Measurements from ENCODE around the gene PLA2G7.

Gene PLA2G7

GRCh38 chr6:46715141-46715540 lies 20.0 kb downstream of the PLA2G7 start:
- no peaks in the 10 kb centered on the region for H3K27me3 ChIP-seq (ENCODE audit: insufficient read depth, low read length)
- H3K9ac ChIP-seq (ENCODE audit: low read depth, low read length), result no peak overlapping the region
- H3K4me1 ChIP-seq (ENCODE audit: insufficient read depth, low read length), result no peaks in the 10 kb centered on the region
- no peaks in the 10 kb centered on the region for H3K36me3 ChIP-seq (ENCODE audit: insufficient read depth, low read depth, low read length)
- H3K27ac ChIP-seq (ENCODE audit: low read length), result no peak overlapping the region
- H3K4me3 ChIP-seq (ENCODE audit: low read length), result no peak overlapping the region
- H3K9me3 ChIP-seq (ENCODE audit: insufficient read depth, low read depth, low read length), result no peaks in the 10 kb centered on the region

GRCh38 chr6:46711491-46711890 lies 23.7 kb downstream of the PLA2G7 start:
- no peak overlapping the region for H3K4me3 ChIP-seq (ENCODE audit: low read length)
- H3K27ac ChIP-seq (ENCODE audit: low read length), result no peak overlapping the region
- no peaks in the 10 kb centered on the region for H3K4me1 ChIP-seq (ENCODE audit: insufficient read depth, low read length)
- H3K27me3 ChIP-seq (ENCODE audit: insufficient read depth, low read length), result no peaks in the 10 kb centered on the region
- H3K9ac ChIP-seq (ENCODE audit: low read depth, low read length), result no peak overlapping the region
- H3K9me3 ChIP-seq (ENCODE audit: insufficient read depth, low read depth, low read length), result no peaks in the 10 kb centered on the region
- no peaks in the 10 kb centered on the region for H3K36me3 ChIP-seq (ENCODE audit: insufficient read depth, low read depth, low read length)

GRCh38 chr6:46706464-46706863 lies 28.7 kb downstream of the PLA2G7 start:
- H3K9ac ChIP-seq (ENCODE audit: low read depth, low read length), result no peak overlapping the region
- H3K27ac ChIP-seq (ENCODE audit: low read length), result no peak overlapping the region
- no peaks in the 10 kb centered on the region for H3K9me3 ChIP-seq (ENCODE audit: insufficient read depth, low read depth, low read length)
- no peaks in the 10 kb centered on the region for H3K27me3 ChIP-seq (ENCODE audit: insufficient read depth, low read length)
- H3K4me3 ChIP-seq (ENCODE audit: low read length), result no peak overlapping the region
- H3K36me3 ChIP-seq (ENCODE audit: insufficient read depth, low read depth, low read length), result no peaks in the 10 kb centered on the region
- H3K4me1 ChIP-seq (ENCODE audit: insufficient read depth, low read length), result no peaks in the 10 kb centered on the region

GRCh38 chr6:46704562-46704961 lies 30.6 kb downstream of the PLA2G7 start:
- Histone ChIP-seq H3K27ac (ENCODE audit: low read length) (no peak overlapping the region), H3K36me3 (ENCODE audit: insufficient read depth, low read depth, low read length) (no peaks in the 10 kb centered on the region), H3K4me1 (ENCODE audit: insufficient read depth, low read length) (no peaks in the 10 kb centered on the region)

GRCh38 chr6:46699970-46700369 lies 35.2 kb downstream of the PLA2G7 start:
- no peaks in the 10 kb centered on the region for H3K27me3 ChIP-seq (ENCODE audit: insufficient read depth, low read length)
- H3K4me3 ChIP-seq (ENCODE audit: low read length), result no peak overlapping the region
- H3K27ac ChIP-seq (ENCODE audit: low read length), result no peak overlapping the region
- no peaks in the 10 kb centered on the region for H3K36me3 ChIP-seq (ENCODE audit: insufficient read depth, low read depth, low read length)
- no peaks in the 10 kb centered on the region for H3K9me3 ChIP-seq (ENCODE audit: insufficient read depth, low read depth, low read length)
- H3K9ac ChIP-seq (ENCODE audit: low read depth, low read length), result no peak overlapping the region
- H3K4me1 ChIP-seq (ENCODE audit: insufficient read depth, low read length), result no peaks in the 10 kb centered on the region

More at GRCh38 chr6:46704562-46704961, 30.6 kb downstream of the PLA2G7 start:
- no peaks in the 10 kb centered on the region for H3K9me3 ChIP-seq (ENCODE audit: insufficient read depth, low read depth, low read length)
- H3K9ac ChIP-seq (ENCODE audit: low read depth, low read length), result no peak overlapping the region
- no peak overlapping the region for H3K4me3 ChIP-seq (ENCODE audit: low read length)
- no peaks in the 10 kb centered on the region for H3K27me3 ChIP-seq (ENCODE audit: insufficient read depth, low read length)

GRCh38 chr6:46690911-46691451 lies 44.2 kb downstream of the PLA2G7 start:
- no peak overlapping the region for H3K4me3 ChIP-seq (ENCODE audit: low read length)
- H3K27me3 ChIP-seq (ENCODE audit: insufficient read depth, low read length), result no peaks in the 10 kb centered on the region
- H3K27ac ChIP-seq (ENCODE audit: low read length), result no peak overlapping the region
- no peaks in the 10 kb centered on the region for H3K4me1 ChIP-seq (ENCODE audit: insufficient read depth, low read length)
- no peak overlapping the region for H3K9ac ChIP-seq (ENCODE audit: low read depth, low read length)
- no peaks in the 10 kb centered on the region for H3K36me3 ChIP-seq (ENCODE audit: insufficient read depth, low read depth, low read length)
- no peaks in the 10 kb centered on the region for H3K9me3 ChIP-seq (ENCODE audit: insufficient read depth, low read depth, low read length)

- no peak overlapping the region for H3K4me3 ChIP-seq (ENCODE audit: low read length)
- no peaks in the 10 kb centered on the region for H3K27me3 ChIP-seq (ENCODE audit: insufficient read depth, low read length)
- H3K27ac ChIP-seq (ENCODE audit: low read length), result no peak overlapping the region
- H3K9me3 ChIP-seq (ENCODE audit: insufficient read depth, low read depth, low read length), result no peaks in the 10 kb centered on the region
- H3K9ac ChIP-seq (ENCODE audit: low read depth, low read length), result no peak overlapping the region
- H3K4me1 ChIP-seq (ENCODE audit: insufficient read depth, low read length), result no peaks in the 10 kb centered on the region
- no peaks in the 10 kb centered on the region for H3K36me3 ChIP-seq (ENCODE audit: insufficient read depth, low read depth, low read length)
Measured at GRCh38 chr6:46690141-46690755, 44.9 kb downstream of the PLA2G7 start.

GRCh38 chr6:46689657-46690056 lies 45.5 kb downstream of the PLA2G7 start:
- H3K27ac ChIP-seq (ENCODE audit: low read length), result no peak overlapping the region
- no peak overlapping the region for H3K4me3 ChIP-seq (ENCODE audit: low read length)
- H3K4me1 ChIP-seq (ENCODE audit: insufficient read depth, low read length), result no peaks in the 10 kb centered on the region
- no peaks in the 10 kb centered on the region for H3K27me3 ChIP-seq (ENCODE audit: insufficient read depth, low read length)
- H3K36me3 ChIP-seq (ENCODE audit: insufficient read depth, low read depth, low read length), result no peaks in the 10 kb centered on the region
- no peak overlapping the region for H3K9ac ChIP-seq (ENCODE audit: low read depth, low read length)
- no peaks in the 10 kb centered on the region for H3K9me3 ChIP-seq (ENCODE audit: insufficient read depth, low read depth, low read length)

GRCh38 chr6:46688966-46689335 lies 46.2 kb downstream of the PLA2G7 start:
- no peak overlapping the region for H3K4me3 ChIP-seq (ENCODE audit: low read length)
- H3K9ac ChIP-seq (ENCODE audit: low read depth, low read length), result no peak overlapping the region
- H3K9me3 ChIP-seq (ENCODE audit: insufficient read depth, low read depth, low read length), result no peaks in the 10 kb centered on the region
- no peak overlapping the region for H3K27ac ChIP-seq (ENCODE audit: low read length)
- no peaks in the 10 kb centered on the region for H3K36me3 ChIP-seq (ENCODE audit: insufficient read depth, low read depth, low read length)
- H3K4me1 ChIP-seq (ENCODE audit: insufficient read depth, low read length), result no peaks in the 10 kb centered on the region
- no peaks in the 10 kb centered on the region for H3K27me3 ChIP-seq (ENCODE audit: insufficient read depth, low read length)

GRCh38 chr6:46688117-46688965 lies 46.8 kb downstream of the PLA2G7 start:
- H3K27me3 ChIP-seq (ENCODE audit: insufficient read depth, low read length), result no peaks in the 10 kb centered on the region
- no peak overlapping the region for H3K27ac ChIP-seq (ENCODE audit: low read length)
- H3K36me3 ChIP-seq (ENCODE audit: insufficient read depth, low read depth, low read length), result no peaks in the 10 kb centered on the region
- H3K9me3 ChIP-seq (ENCODE audit: insufficient read depth, low read depth, low read length), result no peaks in the 10 kb centered on the region
- H3K4me3 ChIP-seq (ENCODE audit: low read length), result no peak overlapping the region
- no peaks in the 10 kb centered on the region for H3K4me1 ChIP-seq (ENCODE audit: insufficient read depth, low read length)
- H3K9ac ChIP-seq (ENCODE audit: low read depth, low read length), result no peak overlapping the region

- no peak within 1 kb of the TSS for H3K27ac ChIP-seq (ENCODE audit: low read length)
- H3K4me1 ChIP-seq (ENCODE audit: insufficient read depth, low read length), result no peaks in the 10 kb centered on the region
- H3K9ac ChIP-seq (ENCODE audit: low read depth, low read length), result no peak within 1 kb of the TSS
- no peaks in the 10 kb centered on the region for H3K27me3 ChIP-seq (ENCODE audit: insufficient read depth, low read length)
- H3K36me3 ChIP-seq (ENCODE audit: insufficient read depth, low read depth, low read length), result no peaks in the 10 kb centered on the region
- no peaks in the 10 kb centered on the region for H3K9me3 ChIP-seq (ENCODE audit: insufficient read depth, low read depth, low read length)
- H3K4me3 ChIP-seq (ENCODE audit: low read length), result no peak within 1 kb of the TSS
Measured at GRCh38 chr6:46687619-46688097, 47.5 kb downstream of the PLA2G7 start, which contains the start of gene TDRD6. TSS of gene TDRD6 (plus strand) at chr6:46687885. CDS start at chr6:46688129, 244 bp downstream.

- Histone ChIP-seq H3K4me1 (ENCODE audit: insufficient read depth, low read length) (no peaks in the 10 kb centered on the region), H3K4me3 (ENCODE audit: low read length) (no peak overlapping the region), H3K9me3 (ENCODE audit: insufficient read depth, low read depth, low read length) (no peaks in the 10 kb centered on the region), H3K27ac (ENCODE audit: low read length) (no peak overlapping the region), H3K9ac (ENCODE audit: low read depth, low read length) (no peak overlapping the region), H3K27me3 (ENCODE audit: insufficient read depth, low read length) (no peaks in the 10 kb centered on the region), H3K36me3 (ENCODE audit: insufficient read depth, low read depth, low read length) (no peaks in the 10 kb centered on the region)
Measured at GRCh38 chr6:46684771-46685170, 50.4 kb downstream of the PLA2G7 start.
